Activated naive CD4-positive, alpha-beta T cell treated with anti-CD3 and anti-CD28 coated beads, Interleukin-2, amount 10 ng/mL, durations not matched to agents 5 hours and 36 hours (primary cell): ENCODE results near the gene SH3BP4. TPM values are rescaled to one million over a fixed set of nuclear protein-coding genes. Genes with fewer than 3 reads are reported as not detected.

Source experiments
- total RNA-seq, 2 experiments: library from RNA; stranded (reverse); gene quantifications; one replicate each; pipeline ENCODE4 v1.2.3, GENCODE V29; 2021

The SH3BP4 gene
- under 1 TPM; 0.05 to 0.10 TPM for total RNA-seq

GRCh38 chr2:234951664-234952269, at the start of gene SH3BP4:
TSS of gene SH3BP4 (plus strand) at chr2:234952017. CDS start at chr2:235035003, 82,986 bp downstream.

